Stimulated activated CD8-positive, alpha-beta memory T cell treated with anti-CD3 and anti-CD28 coated beads, Interleukin-4, amount 100 ng/mL, for 48 hours (primary cell): Measurements from ENCODE around the gene IL12RB1.
"Not testable (repeated sequence)": the region's sequence is repeated elsewhere in the genome, so short reads cannot be mapped to it uniquely, and the experiment has no call there.

ENCODE experiments used
- DNase-seq: peaks from one replicate; pipeline ENCODE4 v3.0.0-alpha.2; 2020

Gene IL12RB1

GRCh38 chr19:18110609-18111232, 24.0 kb upstream of the IL12RB1 start:
- no peak for DNase-seq

- DNase-seq: peak; percentile 70
Observed at GRCh38 chr19:18109733-18110608, 23.2 kb upstream of the IL12RB1 start.

GRCh38 chr19:18109341-18109732, 22.6 kb upstream of the IL12RB1 start:
- DNase-seq: no peak

- DNase-seq: no peak
Observed at GRCh38 chr19:18108897-18109296, 22.2 kb upstream of the IL12RB1 start.

- no peak for DNase-seq
Observed at GRCh38 chr19:18107235-18107634, 20.5 kb upstream of the IL12RB1 start.

- DNase-seq: not testable (repeated sequence)
Observed at GRCh38 chr19:18105259-18105658, 18.5 kb upstream of the IL12RB1 start.

- no peak for DNase-seq
Observed at GRCh38 chr19:18104793-18105131, 18.0 kb upstream of the IL12RB1 start.

- no peak for DNase-seq
Observed at GRCh38 chr19:18102916-18103542, 16.3 kb upstream of the IL12RB1 start.

GRCh38 chr19:18101268-18101667, 14.5 kb upstream of the IL12RB1 start:
- no peak for DNase-seq

GRCh38 chr19:18100710-18101109, 14.0 kb upstream of the IL12RB1 start:
- DNase-seq: no peak

- no peak for DNase-seq
Observed at GRCh38 chr19:18099623-18099995, 12.9 kb upstream of the IL12RB1 start.

- DNase-seq: peak; percentile 64
Observed at GRCh38 chr19:18098891-18099622, 12.3 kb upstream of the IL12RB1 start.

GRCh38 chr19:18097993-18098890, 11.5 kb upstream of the IL12RB1 start:
- DNase-seq: peak; percentile 38

- DNase-seq: peak; percentile 96
Observed at GRCh38 chr19:18097217-18097992, 10.7 kb upstream of the IL12RB1 start, which contains the start of gene MAST3. MAST3 (plus strand) TSS chr19:18097778; CDS start chr19:18097793, 15 bp downstream.

GRCh38 chr19:18096258-18096657, 9.5 kb upstream of the IL12RB1 start:
- DNase-seq: no peak

- no peak for DNase-seq
Observed at GRCh38 chr19:18093439-18094161, 6.9 kb upstream of the IL12RB1 start.

- peak; percentile 91 for DNase-seq
Observed at GRCh38 chr19:18091217-18091608, 4.5 kb upstream of the IL12RB1 start.

GRCh38 chr19:18090545-18091216, 3.9 kb upstream of the IL12RB1 start:
- no peak for DNase-seq

- no peak for DNase-seq
Observed at GRCh38 chr19:18089726-18090125, 3.0 kb upstream of the IL12RB1 start.

- peak; percentile 79 for DNase-seq
Observed at GRCh38 chr19:18089096-18089541, 2.4 kb upstream of the IL12RB1 start.
